BLaER1 (cell line): ENCODE data around the gene ACTL10.

Source experiments
- H3K27ac ChIP-seq: shearing (Covaris generic); formaldehyde crosslinking; 2 replicates; pipeline ENCODE4 v1.8.1; 2022
- H3K27me3 ChIP-seq: shearing (Covaris generic); formaldehyde crosslinking; 2 replicates; pipeline ENCODE4 v1.8.1; 2022
- H3K36me3 ChIP-seq: shearing (Covaris generic); formaldehyde crosslinking; 2 replicates; pipeline ENCODE4 v1.8.1; 2022
- H3K4me1 ChIP-seq: shearing (Covaris generic); formaldehyde crosslinking; 2 replicates; pipeline ENCODE4 v1.8.1; 2022
- H3K4me2 ChIP-seq: shearing (Covaris generic); formaldehyde crosslinking; 2 replicates; pipeline ENCODE4 v1.8.1; 2022
- H3K4me3 ChIP-seq: shearing (Covaris generic); formaldehyde crosslinking; 2 replicates; pipeline ENCODE4 v1.8.1; 2022
- H3K9ac ChIP-seq: shearing (Covaris generic); formaldehyde crosslinking; 2 replicates; pipeline ENCODE4 v1.8.1; 2022
- H3K9me3 ChIP-seq: shearing (Covaris generic); formaldehyde crosslinking; 2 replicates; pipeline ENCODE4 v1.8.1; 2022
- H4K20me1 ChIP-seq: shearing (Covaris generic); formaldehyde crosslinking; 2 replicates; pipeline ENCODE4 v1.8.1; 2022
- Cebpa-rat ChIP-seq: shearing (Covaris generic); IDR thresholded peaks from 2 replicates; pipeline ENCODE4 v1.8.1; 2022

Gene ACTL10

GRCh38 chr20:33670715-33671499, 4.2 kb downstream of the ACTL10 start:
- peak overlapping the region; percentile 55 for H3K27ac ChIP-seq
- H3K4me1 ChIP-seq, result peaks cover 95% of the 10 kb centered on the region
- H4K20me1 ChIP-seq, result peaks cover 24% of the 10 kb centered on the region
- H3K4me3 ChIP-seq, result no peak overlapping the region
- peaks cover 26% of the 10 kb centered on the region for H3K36me3 ChIP-seq
- H3K4me2 ChIP-seq, result peak overlapping the region; percentile 95
- no peaks in the 10 kb centered on the region for H3K27me3 ChIP-seq
- H3K9ac ChIP-seq, result 0 out of 2 replicates have a peak overlapping the region, but pooled peaks have one; percentile 3
- no peaks in the 10 kb centered on the region for H3K9me3 ChIP-seq
- TF ChIP-seq Cebpa-rat, result no peak

- Histone ChIP-seq H3K27me3 (no peaks in the 10 kb centered on the region), H3K4me3 (no peak overlapping the region), H3K27ac (no peak overlapping the region), H3K4me2 (peak overlapping the region; percentile 95), H4K20me1 (peaks cover 32% of the 10 kb centered on the region), H3K9me3 (no peaks in the 10 kb centered on the region), H3K36me3 (peaks cover 34% of the 10 kb centered on the region), H3K9ac (no peak overlapping the region), H3K4me1 (peaks cover 87% of the 10 kb centered on the region)
- no peak for TF ChIP-seq Cebpa-rat
These were observed 5.0 kb downstream of the ACTL10 start for GRCh38 chr20:33671573-33672288.

- Histone ChIP-seq H3K4me3 (peak overlapping the region; percentile 73), H3K27me3 (no peaks in the 10 kb centered on the region), H3K9ac (peak overlapping the region; percentile 83), H3K4me1 (peaks cover 78% of the 10 kb centered on the region), H3K9me3 (no peaks in the 10 kb centered on the region), H4K20me1 (peaks cover 38% of the 10 kb centered on the region), H3K36me3 (peaks cover 41% of the 10 kb centered on the region), H3K27ac (peak overlapping the region; percentile 77), H3K4me2 (peak overlapping the region; percentile 95)
- no peak for TF ChIP-seq Cebpa-rat
These were observed 5.8 kb downstream of the ACTL10 start for GRCh38 chr20:33672426-33673113.

GRCh38 chr20:33673114-33673409, 6.3 kb downstream of the ACTL10 start:
- no peak for TF ChIP-seq Cebpa-rat
- peaks cover 42% of the 10 kb centered on the region for H4K20me1 ChIP-seq
- peak overlapping the region; percentile 83 for H3K9ac ChIP-seq
- H3K27ac ChIP-seq, result peak overlapping the region; percentile 77
- peaks cover 74% of the 10 kb centered on the region for H3K4me1 ChIP-seq
- H3K36me3 ChIP-seq, result peaks cover 46% of the 10 kb centered on the region
- H3K4me3 ChIP-seq, result peak overlapping the region; percentile 73
- H3K27me3 ChIP-seq, result no peaks in the 10 kb centered on the region
- no peaks in the 10 kb centered on the region for H3K9me3 ChIP-seq
- peak overlapping the region; percentile 95 for H3K4me2 ChIP-seq

- Histone ChIP-seq H3K36me3 (peaks cover 49% of the 10 kb centered on the region), H3K9ac (peak overlapping the region; percentile 83), H3K27me3 (no peaks in the 10 kb centered on the region), H3K4me1 (peaks cover 70% of the 10 kb centered on the region), H3K9me3 (no peaks in the 10 kb centered on the region), H3K27ac (peak overlapping the region; percentile 77), H4K20me1 (peaks cover 42% of the 10 kb centered on the region), H3K4me3 (peak overlapping the region; percentile 73), H3K4me2 (peak overlapping the region; percentile 95)
- no peak for TF ChIP-seq Cebpa-rat
These were observed 6.9 kb downstream of the ACTL10 start for GRCh38 chr20:33673410-33674293.

GRCh38 chr20:33674294-33675135, 7.8 kb downstream of the ACTL10 start, which contains the start of gene NECAB3:
Gene NECAB3 (minus strand): TSS chr20:33674428. CDS start chr20:33674352, 76 bp downstream.
- Histone ChIP-seq H3K27me3 (no peaks in the 10 kb centered on the region), H3K4me2 (peak within 1 kb of the TSS; percentile 95), H3K27ac (peak within 1 kb of the TSS; percentile 77), H3K9me3 (no peaks in the 10 kb centered on the region), H4K20me1 (peaks cover 48% of the 10 kb centered on the region), H3K4me1 (peaks cover 70% of the 10 kb centered on the region), H3K36me3 (peaks cover 52% of the 10 kb centered on the region), H3K9ac (peak within 1 kb of the TSS; percentile 83), H3K4me3 (peak within 1 kb of the TSS; percentile 73)
- no peak for TF ChIP-seq Cebpa-rat

GRCh38 chr20:33675136-33675959, 8.6 kb downstream of the ACTL10 start:
- Histone ChIP-seq H3K27me3 (no peaks in the 10 kb centered on the region), H4K20me1 (peaks cover 56% of the 10 kb centered on the region), H3K27ac (0 out of 2 replicates have a peak overlapping the region, but pooled peaks have one; percentile 22), H3K36me3 (peaks cover 59% of the 10 kb centered on the region), H3K9ac (no peak overlapping the region; the same call in 1 of the 2 replicates), H3K4me2 (peak overlapping the region; percentile 95), H3K9me3 (no peaks in the 10 kb centered on the region), H3K4me1 (peaks cover 70% of the 10 kb centered on the region), H3K4me3 (no peak overlapping the region)
- no peak for TF ChIP-seq Cebpa-rat

- Histone ChIP-seq H3K4me3 (no peak overlapping the region), H3K27ac (0 out of 2 replicates have a peak overlapping the region, but pooled peaks have one; percentile 22), H3K9ac (no peak overlapping the region), H3K4me2 (no peak overlapping the region), H3K9me3 (no peaks in the 10 kb centered on the region), H3K4me1 (peaks cover 70% of the 10 kb centered on the region), H4K20me1 (peaks cover 64% of the 10 kb centered on the region), H3K36me3 (peaks cover 61% of the 10 kb centered on the region), H3K27me3 (no peaks in the 10 kb centered on the region)
- TF ChIP-seq Cebpa-rat, result no peak
These were observed 9.4 kb downstream of the ACTL10 start for GRCh38 chr20:33676121-33676520.
